ENCODE data around the gene SEMA6C.
"Not testable (repeated sequence)": the region's sequence is repeated elsewhere in the genome, so short reads cannot be mapped to it uniquely, and the experiment has no call there.

SEMA6C gene, protein sequence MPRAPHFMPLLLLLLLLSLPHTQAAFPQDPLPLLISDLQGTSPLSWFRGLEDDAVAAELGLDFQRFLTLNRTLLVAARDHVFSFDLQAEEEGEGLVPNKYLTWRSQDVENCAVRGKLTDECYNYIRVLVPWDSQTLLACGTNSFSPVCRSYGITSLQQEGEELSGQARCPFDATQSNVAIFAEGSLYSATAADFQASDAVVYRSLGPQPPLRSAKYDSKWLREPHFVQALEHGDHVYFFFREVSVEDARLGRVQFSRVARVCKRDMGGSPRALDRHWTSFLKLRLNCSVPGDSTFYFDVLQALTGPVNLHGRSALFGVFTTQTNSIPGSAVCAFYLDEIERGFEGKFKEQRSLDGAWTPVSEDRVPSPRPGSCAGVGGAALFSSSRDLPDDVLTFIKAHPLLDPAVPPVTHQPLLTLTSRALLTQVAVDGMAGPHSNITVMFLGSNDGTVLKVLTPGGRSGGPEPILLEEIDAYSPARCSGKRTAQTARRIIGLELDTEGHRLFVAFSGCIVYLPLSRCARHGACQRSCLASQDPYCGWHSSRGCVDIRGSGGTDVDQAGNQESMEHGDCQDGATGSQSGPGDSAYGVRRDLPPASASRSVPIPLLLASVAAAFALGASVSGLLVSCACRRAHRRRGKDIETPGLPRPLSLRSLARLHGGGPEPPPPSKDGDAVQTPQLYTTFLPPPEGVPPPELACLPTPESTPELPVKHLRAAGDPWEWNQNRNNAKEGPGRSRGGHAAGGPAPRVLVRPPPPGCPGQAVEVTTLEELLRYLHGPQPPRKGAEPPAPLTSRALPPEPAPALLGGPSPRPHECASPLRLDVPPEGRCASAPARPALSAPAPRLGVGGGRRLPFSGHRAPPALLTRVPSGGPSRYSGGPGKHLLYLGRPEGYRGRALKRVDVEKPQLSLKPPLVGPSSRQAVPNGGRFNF

DNA sequence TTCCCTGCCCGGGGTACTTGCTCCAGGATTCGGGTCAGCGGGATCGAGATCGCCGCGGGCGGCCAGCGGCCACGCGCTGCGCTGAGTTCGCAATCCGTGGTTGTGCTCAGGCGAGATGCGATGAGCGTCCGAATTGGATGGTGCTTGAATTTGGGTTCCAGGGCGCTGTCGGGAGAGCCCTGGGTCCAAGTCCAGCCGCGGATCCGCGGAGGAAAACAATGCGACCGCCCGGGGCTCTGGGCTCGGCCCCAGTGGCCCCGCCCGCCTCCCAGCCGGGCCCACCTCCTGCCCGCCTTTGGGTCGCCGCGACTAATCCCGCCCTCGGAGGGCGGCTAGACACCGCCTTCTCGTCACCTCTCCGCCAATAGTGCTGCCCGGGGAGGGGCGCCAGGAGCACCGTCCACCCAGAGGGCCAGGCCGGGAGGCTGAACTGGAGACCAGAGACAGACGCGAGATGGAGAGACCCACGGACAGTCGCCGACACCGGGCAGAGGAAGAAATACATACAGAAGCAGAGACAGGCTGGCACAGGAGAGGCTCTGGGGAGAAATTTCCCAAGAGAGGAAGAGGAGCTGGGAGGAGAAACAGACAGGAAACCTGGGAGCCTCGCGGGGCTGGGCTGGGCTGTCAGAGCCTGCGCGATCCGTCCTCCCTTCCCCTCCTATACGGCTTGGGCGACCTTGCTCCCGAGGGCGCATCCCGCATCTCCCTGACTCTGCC, at the start of gene SEMA6C:
Gene SEMA6C (minus strand): TSS at position 220 of the 720 bp plus-strand sequence. CDS start 4,010 bp downstream, outside the sequence.
- DNase-seq, result peak; percentile 82 to 85

DNA sequence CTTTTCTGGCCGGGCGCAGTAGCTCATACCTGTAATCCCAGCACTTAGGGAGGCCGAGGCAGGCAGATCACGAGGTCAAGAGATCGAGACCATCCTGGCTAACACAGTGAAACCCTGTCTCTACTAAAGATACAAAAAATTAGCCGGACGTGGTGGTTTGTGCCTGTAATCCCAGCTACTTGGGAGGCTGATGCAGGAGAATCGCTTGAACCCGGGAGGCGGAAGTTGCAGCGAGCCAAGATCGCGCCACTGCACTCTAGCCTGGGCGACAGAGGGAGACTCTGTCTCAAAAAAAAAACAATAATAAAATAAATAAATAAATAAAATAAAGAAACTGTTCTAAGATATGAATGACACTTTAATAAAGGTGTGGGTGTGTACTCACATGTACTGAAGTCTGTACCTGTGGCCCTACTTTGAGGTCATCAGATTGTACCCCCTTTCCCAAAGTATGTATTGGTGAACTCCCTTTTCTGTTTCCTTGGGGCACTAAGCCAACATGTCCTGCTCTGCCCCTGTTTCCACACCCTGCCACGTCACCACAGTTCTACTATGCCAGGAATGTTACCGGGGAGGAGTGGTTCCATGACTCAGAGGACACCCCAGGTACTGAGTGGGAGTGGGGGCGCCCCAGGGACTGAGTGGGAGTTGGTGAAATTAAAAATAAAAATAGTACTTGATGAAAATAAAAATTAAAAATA, 48.6 kb upstream of the SEMA6C start:
- DNase-seq, result not testable (repeated sequence)

DNA sequence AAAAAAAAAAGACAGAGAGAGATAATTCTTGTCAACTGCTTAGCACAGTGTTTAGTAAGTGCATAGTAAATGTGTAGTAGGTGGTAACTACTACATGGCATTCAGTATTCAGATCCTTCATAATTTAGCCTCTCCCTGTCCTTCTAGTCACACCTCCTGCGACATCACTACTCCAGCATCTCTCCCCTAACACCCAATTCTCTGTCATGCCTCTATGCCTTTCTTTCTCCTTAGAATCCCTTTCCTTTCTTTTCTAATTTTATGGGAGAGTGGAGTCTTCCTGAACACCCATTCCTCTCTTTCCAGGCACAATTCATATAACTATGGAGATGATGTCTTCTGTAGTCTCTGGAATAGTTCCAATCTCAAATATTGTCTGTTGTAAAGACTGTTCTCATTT, 47.4 kb upstream of the SEMA6C start:
- DNase-seq, result no peak

DNA sequence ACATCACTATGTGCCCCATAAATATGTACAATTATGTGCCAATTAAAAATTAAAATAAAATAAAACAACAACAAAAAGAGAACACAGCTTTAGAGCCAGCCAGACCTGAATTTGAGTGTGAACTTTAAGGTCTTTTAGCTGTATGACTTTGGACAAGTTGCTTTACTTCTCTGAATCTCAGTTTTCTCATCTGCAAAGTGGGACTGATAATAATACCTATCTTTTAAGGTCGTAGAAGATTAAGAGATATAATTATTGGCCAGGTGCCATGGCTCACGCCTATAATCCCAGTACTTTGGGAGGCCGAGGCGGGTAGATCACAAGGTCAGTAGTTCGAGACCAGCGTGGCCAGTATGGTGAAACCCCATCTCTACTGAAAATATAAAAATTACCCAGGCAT, 46.9 kb upstream of the SEMA6C start:
- DNase-seq, result no peak

DNA sequence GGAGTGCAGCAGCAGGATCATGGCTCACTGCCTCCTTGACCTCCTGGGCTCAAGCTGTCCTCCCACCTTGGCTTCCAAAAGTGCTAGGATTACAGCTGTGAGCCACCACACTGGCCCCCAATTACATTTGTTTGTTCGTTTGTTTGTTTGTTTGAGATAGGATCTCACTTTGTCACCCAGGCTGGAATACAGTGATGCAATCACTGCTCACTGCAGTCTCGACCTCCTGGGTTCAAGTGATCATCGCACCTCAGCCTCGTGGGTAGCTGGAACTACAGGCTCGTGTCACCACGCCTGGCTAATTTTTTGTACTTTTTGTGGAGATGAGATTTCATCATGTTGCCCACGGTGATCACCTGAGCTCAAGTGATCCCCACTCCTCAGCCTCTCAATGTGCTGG, 45.6 kb upstream of the SEMA6C start:
- DNase-seq, result no peak

DNA sequence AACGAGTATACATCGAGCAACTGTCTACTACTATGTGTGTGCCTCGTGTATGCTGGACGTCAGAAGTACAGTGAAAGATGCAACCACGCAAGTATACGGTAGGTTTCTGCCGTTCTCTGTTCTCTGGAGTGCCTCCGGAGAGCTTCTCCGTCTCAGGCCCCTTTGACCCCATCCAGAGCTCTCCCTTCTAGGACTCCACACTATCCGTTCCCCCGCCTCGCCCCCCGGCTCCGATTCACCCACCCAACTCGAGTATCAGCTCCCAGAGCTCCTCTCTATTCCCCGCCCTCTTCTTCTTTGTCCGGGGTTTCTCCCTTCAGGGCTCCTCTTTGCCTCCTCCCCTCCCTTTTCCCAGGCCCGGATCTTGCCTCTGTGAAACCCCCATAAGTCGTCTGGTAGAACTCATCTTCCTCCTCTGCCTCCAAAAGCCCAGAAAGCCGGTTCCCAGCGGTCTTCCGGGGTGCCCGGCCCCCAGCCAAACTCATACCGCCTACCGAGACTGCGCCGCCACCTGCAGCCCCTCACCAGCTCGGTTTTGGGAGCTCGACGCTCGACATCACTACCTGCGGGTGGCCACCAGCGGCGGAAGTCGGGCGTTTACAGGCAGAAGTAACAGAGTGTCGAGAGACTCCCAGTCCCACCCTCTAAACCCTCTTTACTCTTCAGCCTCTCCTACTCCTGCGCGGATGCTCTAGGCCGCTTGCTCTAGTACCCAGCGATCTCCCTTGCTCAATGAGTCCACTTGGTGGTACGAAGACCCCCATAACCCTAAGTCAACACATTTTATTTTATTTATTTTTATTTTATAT, 43.4 kb upstream of the SEMA6C start, which contains the start of gene VPS72:
Gene VPS72 (minus strand): TSS at position 561 of the 809 bp plus-strand sequence. CDS start 76 bp downstream, at position 485.
- peak; percentile 87 for DNase-seq

DNA sequence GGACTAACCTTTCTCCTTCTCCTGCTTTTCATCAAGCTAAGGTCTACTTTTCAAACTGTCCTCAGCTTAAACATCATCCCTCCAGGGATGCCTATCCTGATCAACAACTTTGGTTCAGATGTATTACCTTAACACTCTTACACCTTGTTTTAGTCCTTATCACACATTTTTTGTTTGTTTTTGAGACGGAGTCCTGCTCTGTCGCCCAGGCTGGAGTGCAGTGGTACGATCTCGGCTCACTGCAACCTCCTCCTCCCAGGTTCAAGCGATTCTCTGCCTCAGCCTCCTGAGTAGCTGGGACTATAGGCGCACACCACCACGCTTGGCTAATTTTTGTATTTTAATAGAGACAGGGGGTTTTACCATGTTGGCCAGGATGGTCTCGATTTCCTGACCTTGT, 42.2 kb upstream of the SEMA6C start:
- DNase-seq, result not testable (repeated sequence)

DNA sequence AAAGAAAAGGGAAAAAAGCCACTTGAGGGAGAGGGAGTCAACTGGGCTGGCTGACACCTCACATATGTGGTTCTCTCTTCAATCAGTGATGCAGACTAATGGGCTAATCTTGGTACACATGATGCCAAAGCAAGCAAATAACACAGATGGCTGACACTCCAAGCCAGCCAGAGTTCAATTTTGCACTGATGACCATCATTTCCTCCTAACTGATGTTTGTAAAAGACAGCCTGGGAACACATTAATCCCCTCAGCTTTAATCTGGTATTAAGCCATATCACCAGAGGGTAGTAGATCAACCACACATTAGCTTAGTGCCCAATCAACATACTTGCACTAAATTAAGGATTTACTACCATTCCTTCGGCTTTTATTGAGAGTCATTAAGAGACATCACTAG, 40.8 kb upstream of the SEMA6C start:
- no peak for DNase-seq

DNA sequence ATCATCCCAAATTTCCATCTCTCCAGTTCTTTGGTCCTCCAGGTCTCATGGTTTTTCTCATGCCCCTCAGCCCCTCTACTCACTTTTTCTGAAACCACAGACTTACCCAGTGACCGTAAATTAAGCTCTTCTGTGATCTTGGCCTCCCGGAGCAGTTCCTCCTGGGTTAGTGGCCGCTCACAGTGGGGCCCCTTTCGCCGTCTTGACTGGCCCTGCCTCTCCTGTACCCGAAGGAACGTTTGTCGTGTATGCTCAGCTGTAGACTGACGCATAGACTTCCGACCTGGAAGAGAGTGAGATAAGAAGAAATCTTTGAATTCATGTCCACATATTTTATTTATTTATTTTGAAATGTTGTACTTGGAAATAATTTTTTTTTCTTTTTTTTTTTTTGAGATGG, 37.8 kb upstream of the SEMA6C start:
- no peak for DNase-seq

DNA sequence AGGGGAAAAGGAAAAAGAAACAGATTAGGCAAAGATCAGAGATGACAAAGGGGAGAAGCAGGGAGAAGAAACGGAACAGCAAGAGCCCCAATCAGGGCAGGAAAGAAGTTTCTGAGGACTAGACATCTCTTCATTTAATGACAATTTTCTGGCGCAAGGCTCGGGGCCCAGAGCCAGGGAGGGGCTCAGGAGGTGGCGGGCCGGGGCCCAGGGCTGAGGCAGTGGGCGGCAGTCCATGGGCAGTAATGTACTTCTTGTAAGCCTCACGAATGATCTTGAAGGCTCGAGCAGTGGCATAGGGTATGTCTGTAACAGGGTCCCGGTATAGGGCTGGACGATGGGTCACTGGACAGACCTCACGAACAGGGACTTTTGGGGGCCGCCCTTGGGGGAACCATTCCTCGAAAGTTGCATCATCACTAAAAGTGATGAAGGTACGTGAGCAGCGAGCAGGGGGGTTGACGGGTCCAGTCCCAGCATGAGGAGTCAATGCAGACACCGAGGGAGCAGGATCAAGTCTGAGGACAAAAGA, 30.1 kb upstream of the SEMA6C start:
- no peak for DNase-seq

DNA sequence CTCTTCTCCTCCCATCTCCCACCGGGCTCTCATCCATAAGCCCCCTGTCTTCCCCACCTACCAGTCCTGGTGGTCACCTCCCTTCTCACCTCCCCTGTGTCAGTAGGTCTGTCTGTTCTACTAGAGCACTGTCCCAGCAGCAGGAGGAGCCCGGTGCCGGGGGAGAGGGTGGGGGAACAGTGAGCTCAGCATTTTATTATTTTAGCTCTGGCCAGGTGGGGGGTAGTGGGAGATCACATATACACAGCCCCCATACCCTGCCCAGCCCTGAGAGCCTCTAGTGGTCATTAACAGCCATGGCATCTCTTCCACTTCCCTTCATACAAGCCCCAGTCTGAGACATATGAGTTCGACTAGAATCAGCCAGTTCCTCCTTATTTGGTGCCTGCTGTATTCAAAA, 29.4 kb upstream of the SEMA6C start, which contains the start of gene TMOD4:
Gene TMOD4 (minus strand): TSS at position 119 of the 400 bp plus-strand sequence. CDS start 1,106 bp downstream, outside the sequence.
- DNase-seq, result peak; percentile 28 to 41

DNA sequence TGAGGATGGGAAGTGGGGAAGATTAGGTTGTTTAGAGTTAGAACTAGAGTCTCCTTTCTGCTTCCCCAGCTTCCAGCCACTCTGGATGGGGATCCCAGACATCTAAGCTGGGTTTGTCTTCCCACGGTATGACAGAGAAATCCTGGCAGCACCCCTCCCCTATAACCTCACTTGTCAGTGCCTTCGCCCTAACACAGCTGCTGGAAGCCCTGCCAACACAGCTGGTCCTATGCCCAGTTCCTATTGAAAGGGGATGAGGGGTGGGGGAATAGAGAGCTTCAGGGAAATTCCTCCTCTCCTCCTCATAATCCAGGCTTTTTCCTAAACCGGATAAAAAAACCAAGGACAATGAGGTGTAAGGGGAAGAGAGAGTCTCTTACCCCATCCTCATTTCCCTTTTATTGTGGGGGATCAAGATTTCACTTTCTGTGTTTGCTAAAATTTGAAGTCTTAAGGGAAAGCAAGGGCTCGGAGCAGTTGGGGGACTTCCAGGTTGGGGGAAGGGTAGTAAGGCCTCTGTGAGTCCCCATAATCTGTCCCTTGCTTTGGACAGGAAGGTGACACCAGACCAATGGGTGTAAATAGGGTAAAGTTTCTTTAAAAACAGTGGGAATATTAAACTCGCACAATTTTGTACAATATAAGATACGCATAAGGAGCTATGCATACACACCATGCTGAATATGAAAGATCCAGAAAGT, 28.8 kb upstream of the SEMA6C start:
- DNase-seq, result no peak

DNA sequence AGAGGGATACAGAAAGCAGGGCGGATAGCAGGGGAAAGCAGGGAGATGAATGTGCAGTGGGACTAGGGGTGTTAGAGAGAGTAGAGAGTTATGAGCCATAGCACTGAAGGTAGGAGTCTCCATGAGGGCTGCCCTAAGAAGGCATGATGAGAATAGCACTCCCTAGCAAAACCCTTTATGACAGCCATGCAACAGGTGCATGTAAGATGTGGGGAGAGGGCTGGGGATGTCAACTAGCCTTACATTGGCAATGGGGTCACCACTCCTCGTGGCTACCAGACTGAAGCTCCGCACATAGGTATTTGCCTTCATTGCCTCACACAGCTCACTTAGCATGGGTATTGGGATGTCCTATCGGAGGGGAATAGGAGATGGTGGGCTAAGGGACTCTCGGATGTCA, 24.8 kb upstream of the SEMA6C start:
- no peak for DNase-seq

DNA sequence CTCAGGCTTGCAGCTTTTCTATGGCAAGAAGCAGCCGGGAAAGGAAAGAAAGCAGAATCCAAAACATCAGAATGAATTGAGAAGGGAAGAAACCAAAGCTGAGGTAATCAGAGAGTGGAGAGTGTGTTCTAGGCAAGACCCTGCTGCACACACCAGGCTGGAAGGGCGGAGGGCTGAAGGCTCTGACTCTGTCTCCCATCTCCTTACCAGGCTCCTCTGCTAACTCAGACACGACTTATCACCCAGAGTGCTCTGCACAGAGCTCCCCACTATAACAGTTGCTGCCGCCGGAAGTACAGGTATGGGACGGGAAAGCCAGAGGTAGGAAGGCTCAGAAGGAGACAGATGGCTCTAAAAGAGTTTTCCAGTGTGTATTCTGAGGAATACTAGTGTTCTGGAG, 20.7 kb upstream of the SEMA6C start:
- DNase-seq, result no peak

DNA sequence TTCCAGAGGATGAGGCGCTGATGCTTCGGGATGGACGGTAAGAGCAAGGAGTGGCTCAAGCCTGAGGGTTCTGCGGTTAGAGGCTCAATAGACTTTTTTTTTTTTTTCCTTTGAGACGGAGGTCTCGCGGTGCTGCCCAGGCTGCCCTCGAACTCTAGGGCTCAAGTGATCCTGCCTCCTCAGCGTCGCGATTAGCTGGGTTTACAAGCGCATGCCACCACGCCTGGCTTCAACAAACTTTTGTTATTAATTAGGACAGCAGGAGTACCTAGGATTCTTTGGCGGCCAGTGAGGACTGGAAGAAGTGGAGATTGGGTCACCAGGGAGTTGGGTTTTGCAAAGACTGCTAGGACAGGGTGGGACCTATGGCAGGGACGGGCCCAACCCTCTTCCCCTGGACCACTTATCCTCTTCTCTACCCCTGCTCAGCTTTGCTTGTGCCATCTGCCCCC, 20.1 kb upstream of the SEMA6C start:
- no peak for DNase-seq

DNA sequence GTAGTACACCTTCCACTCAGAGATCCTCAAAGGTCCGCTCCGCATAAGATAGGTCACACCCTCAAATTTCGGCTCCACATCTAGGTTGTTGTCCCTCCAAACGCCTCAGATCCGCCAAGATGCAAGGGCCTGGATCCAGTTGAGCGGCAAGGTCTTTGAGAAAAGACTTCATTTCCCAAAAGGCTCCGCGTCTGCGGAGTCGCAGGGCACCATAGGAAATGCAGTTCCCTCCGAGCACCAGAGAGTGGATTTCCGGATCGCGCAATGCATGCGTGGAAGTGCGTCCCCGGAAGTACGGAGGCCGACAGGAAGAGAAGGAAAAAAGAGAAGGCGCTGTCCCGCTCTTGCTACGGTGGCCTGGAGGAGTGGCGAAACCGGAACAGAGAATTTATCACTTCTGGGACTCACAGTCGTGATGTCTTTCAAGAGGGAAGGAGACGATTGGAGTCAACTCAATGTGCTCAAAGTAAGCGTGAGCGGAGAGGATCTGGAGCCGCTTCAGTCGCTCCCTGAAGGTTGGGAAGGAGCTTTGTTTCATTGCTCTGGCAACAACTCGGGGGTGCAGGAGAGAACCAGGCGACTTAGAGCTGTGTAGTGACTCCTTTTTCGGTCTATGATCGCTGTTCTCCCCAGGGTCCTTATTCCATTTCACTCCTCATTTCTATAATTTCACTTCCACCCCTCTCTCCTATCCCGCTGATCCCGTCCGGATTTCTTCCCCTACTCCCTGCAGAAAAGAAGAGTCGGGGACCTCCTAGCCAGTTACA, 19.5 kb upstream of the SEMA6C start, which contains the start of the genes LYSMD1 and SCNM1:
Gene LYSMD1 (minus strand): TSS at position 165 of the 767 bp plus-strand sequence. CDS start 644 bp downstream, outside the sequence.
Gene SCNM1 (plus strand): TSS at position 407 of the 767 bp plus-strand sequence. CDS start 9 bp downstream, at position 416.
- peak; percentile 95 to 97 for DNase-seq

DNA sequence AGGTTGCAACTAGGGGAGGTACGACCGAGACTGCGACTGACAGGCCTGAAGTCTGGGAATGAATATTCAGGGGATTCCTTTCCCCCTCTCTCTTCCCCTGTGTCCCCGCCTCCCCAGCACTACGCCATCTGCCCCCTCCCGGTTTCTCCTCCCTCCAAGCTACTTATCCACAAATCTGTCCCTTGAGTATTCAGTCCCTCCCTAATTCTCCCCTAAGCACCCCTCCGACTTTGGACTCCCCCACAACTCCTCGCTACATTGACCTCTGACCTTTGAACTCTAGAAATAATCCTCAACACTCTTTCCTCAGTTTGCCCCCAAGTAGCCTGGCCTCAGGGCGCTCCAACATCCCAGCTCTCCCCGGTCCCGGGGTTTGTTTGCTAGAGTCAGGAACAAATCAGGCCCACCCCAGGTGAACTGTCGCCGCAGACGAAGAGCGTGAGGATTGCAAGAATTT, 18.9 kb upstream of the SEMA6C start:
- no peak for DNase-seq

DNA sequence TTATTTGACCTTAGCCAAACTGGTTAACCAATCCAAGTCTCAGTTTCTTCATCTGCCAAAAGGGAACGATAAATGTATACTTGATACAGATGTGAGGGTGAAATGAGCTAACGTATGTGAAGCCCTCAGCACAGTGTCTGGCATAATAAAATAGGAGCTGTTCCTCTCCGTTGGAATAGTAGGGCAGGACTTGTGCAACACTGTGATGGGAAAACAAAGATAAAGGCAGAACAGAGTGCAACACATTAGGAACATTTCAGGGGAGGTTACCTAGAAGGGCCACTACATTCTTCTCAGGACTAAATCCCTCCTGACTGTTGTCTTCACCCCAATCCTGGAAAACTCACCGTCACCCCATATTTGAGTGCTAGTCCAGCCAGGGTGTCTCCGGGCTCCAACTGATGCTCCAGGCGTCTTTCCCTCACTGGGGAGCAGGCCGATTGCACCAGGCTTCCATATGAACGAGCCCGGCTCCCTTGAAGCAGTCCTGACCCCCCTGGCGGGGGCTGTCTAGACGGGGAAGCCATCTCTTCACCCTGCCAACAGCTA, 18.4 kb upstream of the SEMA6C start:
- no peak for DNase-seq

DNA sequence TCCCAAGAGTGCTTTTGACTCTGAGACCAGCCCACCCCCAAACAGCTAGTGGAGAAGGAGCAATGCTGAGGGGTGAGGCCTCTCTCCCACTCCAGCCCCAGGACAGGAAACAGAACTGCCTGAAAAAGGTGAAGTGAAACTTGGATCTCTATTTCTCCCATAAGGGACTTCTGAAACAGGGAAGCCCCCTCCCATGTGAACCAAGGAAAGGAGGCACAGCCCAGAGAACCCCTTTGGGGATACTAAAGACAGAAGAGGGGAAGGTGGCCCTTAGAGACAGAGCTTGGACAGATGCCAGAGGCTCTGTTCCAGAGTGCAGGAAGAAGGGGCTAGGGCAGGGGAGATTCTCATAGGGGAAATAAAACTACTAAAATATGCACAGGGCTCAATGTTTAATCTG, 12.9 kb upstream of the SEMA6C start:
- DNase-seq, result no peak

Data from AML-193 (cell line).